Colon (tissue), 2 donors: ENCODE measurements around the gene SWI5.

Source experiments
- FAIRE-seq: peaks from 2 replicates; lab custom pipeline; 2012; peaks lifted over from hg19 to GRCh38; lab: Jason Lieb, UNC
- donor health status: control.
- donor health status: control.

SWI5 gene

GRCh38 chr9:128321343-128321742 lies 45.3 kb downstream of the SWI5 start:
- no peak for FAIRE-seq

- no peak for FAIRE-seq
Measured at GRCh38 chr9:128321879-128322403, 45.9 kb downstream of the SWI5 start.

- no peak for FAIRE-seq
Measured at GRCh38 chr9:128322404-128323211, 46.5 kb downstream of the SWI5 start, which contains the start of the genes COQ4 and TRUB2. Gene COQ4 (plus strand): TSS chr9:128322839. CDS start chr9:128322859, 20 bp downstream. Gene TRUB2 (minus strand): TSS chr9:128322447. CDS start chr9:128322408, 39 bp downstream.

- no peak for FAIRE-seq
Measured at GRCh38 chr9:128323212-128323730, 47.2 kb downstream of the SWI5 start.

- no peak for FAIRE-seq
Measured at GRCh38 chr9:128323791-128324190, 47.7 kb downstream of the SWI5 start.

GRCh38 chr9:128324401-128324800 lies 48.3 kb downstream of the SWI5 start:
- FAIRE-seq, result no peak

- no peak for FAIRE-seq
Measured at GRCh38 chr9:128325629-128326028, 49.6 kb downstream of the SWI5 start.

GRCh38 chr9:128333451-128333869 lies 57.4 kb downstream of the SWI5 start:
- no peak for FAIRE-seq

- no peak for FAIRE-seq
Measured at GRCh38 chr9:128335161-128335560, 59.1 kb downstream of the SWI5 start.

- no peak for FAIRE-seq
Measured at GRCh38 chr9:128335914-128336313, 59.8 kb downstream of the SWI5 start.

GRCh38 chr9:128337936-128338335 lies 61.9 kb downstream of the SWI5 start:
- no peak for FAIRE-seq
